Heart left ventricle (tissue), 16 donors: ENCODE results near the gene ADGRB2. TPM values are rescaled to one million over a fixed set of nuclear protein-coding genes. Genes with fewer than 3 reads are reported as not detected.
A peak's percentile ranks its signal among the peaks of the same experiment; 100 is the strongest.

Experiments
- ATAC-seq, 4 donors: fragments of 200-7000 bp; cut with Tn5 transposase; one replicate each; pipeline ENCODE4 v1.9.1; 2020 to 2022; ENCODE audit warnings: moderate library complexity in 4 of 4, mild to moderate bottlenecking in 3 of 4, moderate number of reproducible peaks in 1 of 4
- DNase-seq, 5 donors: peaks; one replicate each; pipeline ENCODE4 v3.0.0-alpha.2; 2020
- H3K27ac ChIP-seq, 12 donors: fragments of 200-600 bp; sonication (generic) in 4 of 12; one replicate each; pipeline versions ENCODE4 v1.5.0 to v1.8.0; 2016 to 2022; ENCODE audit warnings: mild to moderate bottlenecking in 2 of 12
- H3K27me3 ChIP-seq, 9 donors: fragments of 200-600 bp; sonication (generic) in 2 of 9; one replicate each; pipeline versions ENCODE4 v1.5.1 to v1.8.0; 2016 to 2022; ENCODE audit warnings: mild to moderate bottlenecking in 3 of 9
- H3K36me3 ChIP-seq, 9 donors: fragments of 200-600 bp; sonication (generic) in 2 of 9; one replicate each; pipeline versions ENCODE4 v1.5.0 to v1.8.0; 2018 to 2022; ENCODE audit warnings: mild to moderate bottlenecking in 2 of 9
- H3K4me1 ChIP-seq, 12 donors: fragments of 200-600 bp; sonication (generic) in 4 of 12; one replicate each; pipeline versions ENCODE4 v1.5.0 to v1.8.0; 2016 to 2022; ENCODE audit warnings: mild to moderate bottlenecking in 3 of 12
- H3K4me3 ChIP-seq, 12 donors: fragments of 200-600 bp; sonication (generic) in 4 of 12; one replicate each; pipeline versions ENCODE4 v1.5.0 to v1.8.0; 2017 to 2022; ENCODE audit warnings: mild to moderate bottlenecking in 9 of 12, moderate library complexity in 4 of 12
- H3K9me3 ChIP-seq, 12 donors: fragments of 200-600 bp; sonication (generic) in 4 of 12; one replicate each; pipeline versions ENCODE4 v1.5.0 to v1.8.0; 2016 to 2022; ENCODE audit warnings: mild to moderate bottlenecking in 1 of 12
- CTCF ChIP-seq, 12 donors: fragments of 200-600 bp; sonication (generic) in 4 of 12; IDR thresholded peaks; one replicate each; pipeline versions ENCODE4 v1.5.0 to v1.8.0; 2018 to 2022; ENCODE audit warnings: antibody characterized with exemption in 12 of 12, mild to moderate bottlenecking in 5 of 12
- POLR2A ChIP-seq, 2 donors: fragments of 450-650 bp; IDR thresholded peaks; one replicate each; pipeline ENCODE4 v1.6.1; 2017; ENCODE audit warnings: antibody characterized with exemption in 2 of 2, mild to moderate bottlenecking in 2 of 2, moderate library complexity in 2 of 2
- WGBS, 4 donors: extraction: QIAGEN DNeasy Blood & Tissue Kit in 2 of 4; methylation state at CpG; one replicate each; pipeline versions ENCODE4 v1.1.5 to v1.1.7; 2013 to 2018; 5-methylcytosine and 5-hydroxymethylcytosine counted together
- intact Hi-C, 10 donors: fragments of 100-400 bp; cut with DNase I; formaldehyde crosslinking; loops; one replicate each; pipeline versions ENCODE4 v1.11.1 to v1.14.2; 2022
- polyA plus RNA-seq, 2 donors: library from polyadenylated mRNA; stranded (reverse); fragments of 200-250 nt; gene quantifications; one replicate each; pipeline ENCODE4 v1.2.3, GENCODE V29; 2013
- total RNA-seq, 9 donors: library from RNA; depleted of rRNA in 2 of 9; stranded (reverse); fragments of >200 nt in 2 of 9; fragmentation: NEBNext Ultra II Directional in 3 of 9; extraction: Animal tissue kit (Norgen Biotek cat#: 25700) in 3 of 9; gene quantifications; one replicate each; pipeline versions ENCODE4 v1.1.0 to v1.2.4, GENCODE V29; 2016 to 2023
- donor health status: ischemic (EF 13 %, LVEDD 7.1; RV severe dilation, severe dysfunction).
- donor health status: healthy with polysubstance abuse.
- donor health status: DM: no; HTN: yes; CAD: no.
- donor health status: DM: no; HTN: no; CAD: no.
- donor health status: ischemic (EF 25% LVEDD 6.9; RV normal size, moderate dysfunction).
- donor health status: ischemic (EF 25% LVEDD 5.7; RV mildly dilated, moderate dysfunction).
- donor health status: healthy.
- donor health status: DM: yes; HTN: yes; CAD: no.
- donor health status: ischemic (EF 35%, LVEDD 5.7; RV mildly dilated, moderate dysfunction).
- donor health status: nonischemic (EF 11% LVEDD 7.7; RV severe dilation, severe dysfunction).
- donor health status: DM: yes; HTN: yes; CAD: no.
- donor health status: PGD.
- donor health status: ischemic (EF 29% LVEDD 5.4; RV normal size, mild dysfunction).
- donor health status: nonischemic (EF 23%, LVEDD 6.1; RV moderate dilation, normal function).

The ADGRB2 gene
- total and polyA plus RNA-seq, 11 donors: 1.1 to 18.5 (median 9.6) TPM

- peak in 1 of 5 donors; percentile 49 for DNase-seq
- H3K27me3 ChIP-seq: peaks cover 0 to 3% (median 0%) of the 10 kb centered on the region in 9 donors
- no peaks in the 10 kb centered on the region for H3K9me3 ChIP-seq
- 65 to 82% (median 71%) methylated on average over 4 of the region's 4 CpGs for WGBS, 4 donors
- intact Hi-C loops: no loop called here
- no peaks in the 10 kb centered on the region for H3K36me3 ChIP-seq
- no peak for TF ChIP-seq CTCF (IDR thresholded peaks at IDR 0.05)
- TF ChIP-seq POLR2A (IDR thresholded peaks at IDR 0.05): no peak
- H3K4me1 ChIP-seq: no peaks in the 10 kb centered on the region
- no peak overlapping the region for H3K27ac ChIP-seq
- no peak overlapping the region for H3K4me3 ChIP-seq
- ATAC-seq: no peak
These were observed 37.4 kb downstream of the ADGRB2 start for GRCh38 chr1:31726715-31727114.

DNA sequence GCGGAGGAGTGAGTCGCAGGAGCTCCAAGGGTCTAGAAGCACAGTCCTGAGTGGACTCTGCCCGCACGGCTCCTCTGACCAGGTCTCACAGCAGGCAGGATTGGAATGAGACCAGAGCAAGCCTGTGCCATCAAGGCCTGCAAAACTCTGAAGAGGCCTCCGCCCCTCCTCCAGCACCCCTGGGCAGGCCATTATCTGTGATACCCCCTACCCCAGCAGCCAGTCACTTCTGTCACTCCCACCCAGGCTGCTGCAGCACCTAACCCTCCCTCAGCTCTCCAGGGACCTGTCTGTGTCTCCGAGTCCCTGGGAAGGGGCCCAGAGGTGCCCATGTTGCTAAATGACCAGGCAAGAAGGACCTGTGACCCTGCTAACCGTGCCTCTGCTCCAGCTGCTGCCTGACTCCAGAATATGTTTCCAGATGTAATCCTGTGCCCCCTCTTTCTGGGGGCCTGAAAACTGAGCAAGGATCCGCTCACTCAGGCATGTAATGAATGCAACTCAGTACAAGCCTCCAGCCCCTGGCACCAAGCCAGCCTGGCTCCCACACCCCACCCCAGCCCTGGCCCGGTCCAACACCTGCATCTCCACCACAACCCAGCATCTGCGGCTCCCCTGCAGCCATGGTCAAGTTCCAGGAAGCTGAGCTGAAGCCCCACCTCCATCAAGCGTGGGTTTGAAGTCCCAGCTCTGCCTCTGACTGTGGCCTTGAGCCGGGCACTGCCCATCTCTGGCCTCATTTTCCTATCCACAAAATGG, 38.2 kb downstream of the ADGRB2 start:
- WGBS, 4 donors: 76 to 85% (median 79%) methylated on average over 10 to 12 of the region's 12 CpGs
- intact Hi-C loops: no loop called here
- peak in 1 of 5 donors; percentile 46 for DNase-seq

GRCh38 chr1:31725134-31725533, 39.0 kb downstream of the ADGRB2 start:
- peaks cover 0 to 3% (median 0%) of the 10 kb centered on the region in 9 donors for H3K27me3 ChIP-seq
- no peaks in the 10 kb centered on the region for H3K4me1 ChIP-seq
- peak in 1 of 5 donors; percentile 35 for DNase-seq
- H3K36me3 ChIP-seq: no peaks in the 10 kb centered on the region
- TF ChIP-seq POLR2A (IDR thresholded peaks at IDR 0.05) (no peak), CTCF (IDR thresholded peaks at IDR 0.05) (no peak)
- intact Hi-C loops: no loop called here
- 80 to 85% (median 84%) methylated on average over 10 of the region's 10 CpGs for WGBS, 4 donors
- no peak for ATAC-seq
- no peak overlapping the region for H3K4me3 ChIP-seq
- H3K27ac ChIP-seq: no peak overlapping the region
- H3K9me3 ChIP-seq: no peaks in the 10 kb centered on the region

More for the DNA sequence above, 38.2 kb downstream of the ADGRB2 start:
- H3K27ac ChIP-seq: no peak overlapping the region
- ATAC-seq: no peak
- H3K4me3 ChIP-seq: no peak overlapping the region
- TF ChIP-seq CTCF (IDR thresholded peaks at IDR 0.05): no peak
- no peak for TF ChIP-seq POLR2A (IDR thresholded peaks at IDR 0.05)
- H3K9me3 ChIP-seq: no peaks in the 10 kb centered on the region
- H3K4me1 ChIP-seq: no peaks in the 10 kb centered on the region
- peaks cover 0 to 3% (median 0%) of the 10 kb centered on the region in 9 donors for H3K27me3 ChIP-seq
- H3K36me3 ChIP-seq: no peaks in the 10 kb centered on the region

DNA sequence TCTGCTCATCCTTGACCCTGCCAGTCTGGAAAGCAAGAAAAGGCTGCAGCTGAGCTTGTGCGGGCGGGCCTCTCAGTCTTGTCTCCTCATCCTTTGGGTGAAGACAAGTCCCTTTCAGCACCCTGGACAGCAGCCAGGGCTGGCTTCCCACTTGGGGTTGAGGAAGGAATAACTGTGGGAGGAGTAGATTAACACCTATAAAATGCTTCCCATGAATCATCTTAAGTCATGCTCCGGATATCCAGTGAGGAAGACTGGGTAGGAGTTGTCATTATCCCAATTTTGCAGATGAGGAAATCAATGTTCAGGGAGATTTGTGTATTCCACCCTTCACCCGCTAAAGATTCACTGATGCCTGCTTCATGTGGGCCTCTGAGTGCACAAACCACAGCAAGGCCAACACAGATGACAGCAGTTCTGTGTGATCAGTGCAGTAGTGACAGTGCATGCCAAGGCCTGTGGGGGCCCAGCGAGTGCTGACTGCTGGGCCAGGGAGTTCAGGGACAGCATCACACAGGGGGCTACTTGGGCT, 40.2 kb downstream of the ADGRB2 start:
- no peak overlapping the region for H3K27ac ChIP-seq
- peaks cover 0 to 3% (median 0%) of the 10 kb centered on the region in 9 donors for H3K27me3 ChIP-seq
- DNase-seq (peak; percentile 50 to 80 (median 72)), ATAC-seq (peak in 2 of 4 donors; percentile 30 to 40)
- intact Hi-C loops: no loop called here
- TF ChIP-seq POLR2A (IDR thresholded peaks at IDR 0.05): no peak
- TF ChIP-seq CTCF (IDR thresholded peaks at IDR 0.05): no peak
- no peaks in the 10 kb centered on the region for H3K9me3 ChIP-seq
- no peaks in the 10 kb centered on the region for H3K36me3 ChIP-seq
- WGBS, 4 donors: 30 to 39% (median 36%) methylated on average over 5 of the region's 5 CpGs
- H3K4me3 ChIP-seq: no peak overlapping the region
- H3K4me1 ChIP-seq: no peaks in the 10 kb centered on the region
